Right atrium auricular region (tissue), 2 donors: ENCODE measurements around the gene CERS4. TPM values are rescaled to one million over a fixed set of nuclear protein-coding genes. Genes with fewer than 3 reads are reported as not detected.

Experiments
- DNase-seq: peaks from one replicate; pipeline ENCODE4 v3.0.0-alpha.2; 2019; ENCODE audit warnings: low spot score
- H3K27ac ChIP-seq, 2 donors: fragments of 200-600 bp; sonication (generic); 1 replicate in 1 of 2; 2 replicates in 1 of 2; pipeline ENCODE4 v1.5.1; 2016 to 2019
- H3K27me3 ChIP-seq, 2 donors: fragments of 200-600 bp; sonication (generic); one replicate each; pipeline versions ENCODE4 v1.5.1 to v1.6.0; 2017 to 2019
- H3K36me3 ChIP-seq: fragments of 200-600 bp; sonication (generic); one replicate; pipeline ENCODE4 v1.5.1; 2016
- H3K4me1 ChIP-seq, 2 donors: fragments of 200-600 bp; sonication (generic); one replicate each; pipeline versions ENCODE4 v1.5.1 to v1.6.0; 2017 to 2019
- H3K4me3 ChIP-seq, 2 donors: fragments of 200-600 bp; sonication (generic); 1 replicate in 1 of 2; 2 replicates in 1 of 2; pipeline ENCODE4 v1.5.1; 2017 to 2019; ENCODE audit warnings: mild to moderate bottlenecking in 1 of 2, moderate library complexity in 1 of 2
- H3K9me3 ChIP-seq, 2 donors: fragments of 200-600 bp; sonication (generic); one replicate each; pipeline ENCODE4 v1.5.1; 2019
- CTCF ChIP-seq, 2 donors: fragments of 200-600 bp; sonication (generic); IDR thresholded peaks; one replicate each; pipeline ENCODE4 v1.5.1; 2019; ENCODE audit warnings: antibody characterized with exemption in 2 of 2
- total RNA-seq, 2 donors: library from RNA; depleted of rRNA; stranded (reverse); fragments of >200 nt; gene quantifications; one replicate each; pipeline ENCODE4 v1.1.0, GENCODE V29; 2016

Gene CERS4
- total RNA-seq, 2 donors from 2014 or later, result 19.4 to 20.5 TPM

DNA sequence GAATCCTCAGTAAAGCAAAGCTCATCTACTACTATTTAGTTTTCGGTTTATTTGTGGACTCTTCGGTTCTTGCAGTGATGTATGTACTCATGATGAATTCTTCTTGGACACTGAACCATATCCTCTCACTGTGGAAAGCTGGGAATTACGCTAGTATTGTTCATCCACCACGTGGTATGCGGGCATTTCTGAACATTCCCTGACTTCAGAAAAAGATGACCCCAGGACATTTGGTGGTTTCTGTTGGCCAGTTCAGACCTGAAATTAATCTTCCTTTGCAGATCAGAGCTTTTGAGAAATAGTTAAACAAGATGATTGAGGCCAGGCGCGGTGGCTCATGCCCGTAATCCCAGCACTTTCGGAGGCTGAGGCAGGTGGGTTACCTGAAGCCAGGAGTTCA, 34.5 kb upstream of the CERS4 start:
- H3K4me1 ChIP-seq, result no peaks in the 10 kb centered on the region
- DNase-seq, result no peak
- no peak overlapping the region for H3K27ac ChIP-seq
- TF ChIP-seq CTCF (IDR thresholded peaks at IDR 0.05), result no peak
- H3K4me3 ChIP-seq, result no peak overlapping the region
- H3K27me3 ChIP-seq, result no peaks in the 10 kb centered on the region
- no peaks in the 10 kb centered on the region for H3K9me3 ChIP-seq
- H3K36me3 ChIP-seq, result no peaks in the 10 kb centered on the region

GRCh38 chr19:8180018-8180417, 29.2 kb upstream of the CERS4 start:
- H3K27ac ChIP-seq, result no peak overlapping the region
- no peak for TF ChIP-seq CTCF (IDR thresholded peaks at IDR 0.05)
- H3K36me3 ChIP-seq, result no peaks in the 10 kb centered on the region
- H3K4me1 ChIP-seq, result no peaks in the 10 kb centered on the region
- H3K4me3 ChIP-seq, result no peak overlapping the region
- no peaks in the 10 kb centered on the region for H3K9me3 ChIP-seq
- H3K27me3 ChIP-seq, result no peaks in the 10 kb centered on the region
- no peak for DNase-seq

GRCh38 chr19:8184274-8184673, 24.9 kb upstream of the CERS4 start:
- H3K27me3 ChIP-seq, result no peaks in the 10 kb centered on the region
- no peak for DNase-seq
- H3K9me3 ChIP-seq, result no peaks in the 10 kb centered on the region
- TF ChIP-seq CTCF (IDR thresholded peaks at IDR 0.05), result no peak
- H3K4me1 ChIP-seq, result no peaks in the 10 kb centered on the region
- H3K27ac ChIP-seq, result no peak overlapping the region
- no peaks in the 10 kb centered on the region for H3K36me3 ChIP-seq
- H3K4me3 ChIP-seq, result no peak overlapping the region

GRCh38 chr19:8185343-8186068, 23.7 kb upstream of the CERS4 start:
- H3K4me1 ChIP-seq, result no peaks in the 10 kb centered on the region
- no peaks in the 10 kb centered on the region for H3K9me3 ChIP-seq
- TF ChIP-seq CTCF (IDR thresholded peaks at IDR 0.05), result no peak
- no peak for DNase-seq
- no peaks in the 10 kb centered on the region for H3K27me3 ChIP-seq
- no peaks in the 10 kb centered on the region for H3K36me3 ChIP-seq
- no peak overlapping the region for H3K27ac ChIP-seq
- H3K4me3 ChIP-seq, result no peak overlapping the region

- Histone ChIP-seq H3K36me3 (no peaks in the 10 kb centered on the region), H3K4me1 (peaks cover 0 to 13% of the 10 kb centered on the region in 2 donors), H3K4me3 (no peak overlapping the region), H3K27me3 (no peaks in the 10 kb centered on the region), H3K9me3 (no peaks in the 10 kb centered on the region), H3K27ac (no peak overlapping the region)
- no peak for TF ChIP-seq CTCF (IDR thresholded peaks at IDR 0.05)
- DNase-seq, result no peak
Measured at GRCh38 chr19:8192221-8192820, 16.8 kb upstream of the CERS4 start.
